Esophagus (tissue), 2 donors: ENCODE data around the gene GUK1. TPM values are rescaled to one million over a fixed set of nuclear protein-coding genes. Genes with fewer than 3 reads are reported as not detected.

ENCODE experiments used
- H3K27ac ChIP-seq, 2 donors: one replicate each; pipeline ENCODE4 v1.5.1; 2013; ENCODE audit warnings: low read depth in 2 of 2, mild to moderate bottlenecking in 2 of 2, inconsistent platforms in 1 of 2, low read length in 1 of 2, moderate library complexity in 1 of 2
- H3K27me3 ChIP-seq, 2 donors: one replicate each; pipeline ENCODE4 v1.6.1; 2013; ENCODE audit warnings: low read length in 2 of 2, control low read depth in 1 of 2, mild to moderate bottlenecking in 1 of 2; ENCODE audit not compliant: insufficient read depth in 2 of 2, control insufficient read depth in 1 of 2
- H3K36me3 ChIP-seq, 2 donors: one replicate each; pipeline ENCODE4 v1.6.1; 2013; ENCODE audit warnings: low read length in 1 of 2; ENCODE audit not compliant: control insufficient read depth in 2 of 2, insufficient read depth in 2 of 2
- H3K4me1 ChIP-seq, 2 donors: one replicate each; pipeline ENCODE4 v1.6.1; 2013; ENCODE audit warnings: low read length in 1 of 2; ENCODE audit not compliant: control insufficient read depth in 2 of 2, insufficient read depth in 2 of 2
- H3K4me3 ChIP-seq, 2 donors: one replicate each; pipeline ENCODE4 v1.5.1; 2013; ENCODE audit warnings: low read length in 2 of 2, mild to moderate bottlenecking in 2 of 2, low read depth in 1 of 2, moderate library complexity in 1 of 2
- H3K9me3 ChIP-seq, 2 donors: one replicate each; pipeline ENCODE4 v1.6.1; 2013; ENCODE audit warnings: mild to moderate bottlenecking in 2 of 2, low read depth in 1 of 2, low read length in 1 of 2, moderate library complexity in 1 of 2; ENCODE audit not compliant: control insufficient read depth in 2 of 2, insufficient read depth in 1 of 2
- WGBS, 2 donors: extraction: QIAGEN DNeasy Blood & Tissue Kit; methylation state at CpG; one replicate each; pipeline ENCODE4 v1.1.7; 2013; 5-methylcytosine and 5-hydroxymethylcytosine counted together
- polyA plus RNA-seq, 2 donors: library from polyadenylated mRNA; stranded (reverse); fragments of 200-250 nt; gene quantifications; one replicate each; pipeline ENCODE4 v1.2.3, GENCODE V29; 2013
- donor health status: healthy with polysubstance abuse.
- donor health status: Bipolar disorder and iron deficiency.

Gene GUK1
- polyA plus RNA-seq, 2 donors = 299 to 484 TPM

DNA sequence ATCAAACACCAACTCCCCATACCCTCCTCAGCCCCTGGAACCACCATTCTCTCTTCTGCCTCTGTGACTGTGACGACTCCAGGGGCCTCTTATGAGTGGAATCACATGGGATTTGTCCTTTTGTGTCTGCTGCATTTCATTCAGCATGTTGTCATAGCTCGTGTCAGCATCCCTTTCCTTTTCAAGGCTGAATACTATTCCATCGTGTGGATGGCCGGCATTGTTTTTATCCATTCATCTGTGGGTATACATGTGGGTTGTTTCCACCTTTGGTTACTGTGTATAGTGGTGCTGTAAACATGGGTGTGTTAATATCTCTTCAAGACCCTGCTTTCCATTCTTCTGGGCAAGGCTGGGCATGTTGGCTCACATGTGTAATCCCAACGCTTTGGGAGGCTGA is 50.7 kb downstream of the GUK1 start:
- Histone ChIP-seq H3K4me3 (no peak overlapping the region), H3K9me3 (no peaks in the 10 kb centered on the region), H3K4me1 (no peaks in the 10 kb centered on the region), H3K36me3 (no peaks in the 10 kb centered on the region), H3K27me3 (no peaks in the 10 kb centered on the region), H3K27ac (no peak overlapping the region)
- WGBS, 2 donors = 88 to 90% methylated on average over 5 of the region's 5 CpGs

- Histone ChIP-seq H3K9me3 (no peaks in the 10 kb centered on the region), H3K36me3 (no peaks in the 10 kb centered on the region), H3K27me3 (no peaks in the 10 kb centered on the region), H3K4me1 (no peaks in the 10 kb centered on the region), H3K4me3 (no peak overlapping the region), H3K27ac (no peak overlapping the region)
- 77 to 80% methylated on average over 3 of the region's 3 CpGs for WGBS, 2 donors
These were observed 54.4 kb downstream of the GUK1 start for GRCh38 chr1:228194436-228194835.

- no peaks in the 10 kb centered on the region for H3K36me3 ChIP-seq
- WGBS, 2 donors = 87 to 92% methylated on average over 8 of the region's 8 CpGs
- H3K27ac ChIP-seq = no peak overlapping the region
- H3K9me3 ChIP-seq = no peaks in the 10 kb centered on the region
- no peaks in the 10 kb centered on the region for H3K27me3 ChIP-seq
- H3K4me1 ChIP-seq = no peaks in the 10 kb centered on the region
- no peak overlapping the region for H3K4me3 ChIP-seq
These were observed 55.1 kb downstream of the GUK1 start for GRCh38 chr1:228194921-228195812.

DNA sequence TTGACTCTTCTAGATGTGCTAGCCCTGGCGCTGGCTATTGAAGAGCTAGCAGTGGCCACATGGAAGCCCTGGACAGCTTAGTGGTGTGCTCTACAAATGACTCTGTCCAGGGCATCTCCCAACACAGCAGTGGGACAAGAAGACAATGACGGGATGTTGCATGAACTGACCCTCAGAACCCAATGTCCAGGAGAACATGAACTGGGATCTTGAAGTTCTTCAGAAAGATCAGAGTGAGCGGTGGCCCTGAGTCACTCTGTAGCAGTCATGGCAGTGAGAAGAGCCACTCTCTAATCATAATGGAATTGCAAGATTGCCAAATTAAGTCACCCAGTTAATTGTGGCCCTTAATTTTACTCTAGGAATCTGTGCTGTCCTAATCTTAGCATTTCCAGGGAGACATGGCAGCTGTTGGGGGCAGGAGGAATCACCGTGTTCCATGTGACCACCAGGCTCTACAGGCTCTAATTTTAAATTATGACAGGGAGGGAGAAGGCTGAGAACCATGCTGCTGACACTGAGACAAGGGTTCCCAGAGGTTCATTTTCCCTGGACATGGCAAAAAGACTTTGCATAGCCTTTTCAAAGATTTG is 57.6 kb downstream of the GUK1 start:
- Histone ChIP-seq H3K27ac (no peak overlapping the region), H3K4me3 (no peak overlapping the region)
- WGBS, 2 donors = 94% methylated on average over 4 of the region's 4 CpGs

More for the DNA sequence above, 57.6 kb downstream of the GUK1 start:
- H3K4me1 ChIP-seq = no peaks in the 10 kb centered on the region
- H3K36me3 ChIP-seq = no peaks in the 10 kb centered on the region
- no peaks in the 10 kb centered on the region for H3K27me3 ChIP-seq
- no peaks in the 10 kb centered on the region for H3K9me3 ChIP-seq

Other genes with a start within 250 kb of the GUK1 start
- 1 to 10 TPM; 2.3 to 3.6 TPM for gene WNT9A, start 192.3 kb upstream of the GUK1 start, polyA plus RNA-seq
- 1 to 10 TPM in 1 of 2 donors, under 1 TPM in 1; 0.69 to 1.3 TPM for gene WNT3A, start 133.3 kb upstream of the GUK1 start, polyA plus RNA-seq
- 100 to 1,000 TPM; 180 to 295 TPM for gene ARF1, start 57.6 kb upstream of the GUK1 start, polyA plus RNA-seq
- 10 to 100 TPM; 18.4 to 26.0 TPM for gene C1orf35, start 37.0 kb upstream of the GUK1 start, polyA plus RNA-seq
- 10 to 100 TPM; 87.0 to 94.9 TPM for gene MRPL55, start 31.0 kb upstream of the GUK1 start, polyA plus RNA-seq
- gene GJC2, start 9.7 kb downstream of the GUK1 start, polyA plus RNA-seq = under 1 TPM; 0.57 to 0.64 TPM
- gene IBA57, start 25.5 kb downstream of the GUK1 start, polyA plus RNA-seq = 1 to 10 TPM; 1.5 to 3.5 TPM
- 10 to 100 TPM in 1 of 2 donors, 1 to 10 TPM in 1; 7.7 to 20.6 TPM for gene OBSCN, start 67.8 kb downstream of the GUK1 start, polyA plus RNA-seq